ENCODE results near the gene PCDHA8.

PCDHA8 gene

DNA sequence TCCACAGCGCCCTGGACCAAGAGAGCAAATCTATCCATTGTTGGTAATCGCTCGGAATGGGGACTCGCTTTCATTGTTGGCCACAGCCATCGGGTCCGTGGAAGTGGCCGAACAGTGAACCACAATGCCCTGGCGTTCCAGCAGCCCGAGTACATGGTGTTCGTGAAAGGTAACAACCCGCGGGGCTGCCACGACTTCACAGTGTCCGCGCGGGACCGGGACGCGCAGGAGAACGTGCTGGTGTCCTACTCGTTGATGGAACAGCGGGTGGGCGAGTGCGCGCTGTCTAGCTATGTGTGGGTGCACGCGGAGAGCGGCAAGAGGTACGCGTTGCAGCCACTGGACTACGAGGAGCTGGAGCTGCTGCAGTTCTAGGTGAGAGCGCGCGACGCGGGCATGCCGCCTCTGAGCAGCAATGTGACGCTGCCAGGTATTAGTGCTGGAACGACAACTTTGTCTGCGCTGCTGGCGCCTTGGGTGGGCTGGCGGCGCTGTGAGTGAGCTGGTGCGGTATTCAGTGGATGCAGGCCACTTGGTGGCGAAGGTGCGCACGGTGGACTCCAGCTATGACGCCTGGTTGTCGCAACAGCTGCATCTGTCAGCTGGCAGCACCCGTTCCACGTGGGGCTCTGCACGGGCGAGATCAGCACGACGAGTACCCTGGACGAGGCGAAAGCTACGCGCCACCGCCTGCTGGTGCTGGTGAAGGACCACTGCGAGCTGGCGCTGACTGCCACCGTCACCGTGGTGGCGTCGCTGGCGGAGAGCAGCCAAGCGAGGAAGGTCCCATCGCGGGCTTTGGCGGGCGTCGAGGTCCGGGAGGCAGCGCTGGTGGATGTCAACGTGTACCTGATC, 21.7 kb downstream of the PCDHA8 start:
- H3K27me3 ChIP-seq (ENCODE audit: control insufficient read depth, low read length), result 0 out of 2 replicates have a peak, but pooled peaks cover 2% of the 10 kb centered on the region
- H3K4me1 ChIP-seq (ENCODE audit: control insufficient read depth, low read length), result no peaks in the 10 kb centered on the region
- no peak overlapping the region for H3K27ac ChIP-seq (ENCODE audit: low read depth, low read length)
- H3F3A ChIP-seq (ENCODE audit: control insufficient read depth, insufficient read depth), result no peaks in the 10 kb centered on the region
- no peak overlapping the region for H3K4me2 ChIP-seq (ENCODE audit: low read length)
- H3K9me3 ChIP-seq (ENCODE audit: control insufficient read depth, insufficient read depth, low read length), result no peaks in the 10 kb centered on the region
- no peaks in the 10 kb centered on the region for H3K9me2 ChIP-seq (replicated peaks; ENCODE audit: control insufficient read depth, low read length)
- H3K79me2 ChIP-seq (ENCODE audit: control insufficient read depth, low read length), result no peaks in the 10 kb centered on the region
- H4K20me1 ChIP-seq (ENCODE audit: control insufficient read depth, insufficient read depth, low read depth, low read length), result no peaks in the 10 kb centered on the region
- H3K4me3 ChIP-seq (ENCODE audit: low read length), result no peak overlapping the region
- H3K36me3 ChIP-seq (ENCODE audit: control insufficient read depth, low read length), result no peaks in the 10 kb centered on the region
- no peak for TF ChIP-seq EZH2phosphoT487 (IDR thresholded peaks at IDR 0.05; ENCODE audit: borderline replicate concordance, low read length)
- TF ChIP-seq, protein P1, sequence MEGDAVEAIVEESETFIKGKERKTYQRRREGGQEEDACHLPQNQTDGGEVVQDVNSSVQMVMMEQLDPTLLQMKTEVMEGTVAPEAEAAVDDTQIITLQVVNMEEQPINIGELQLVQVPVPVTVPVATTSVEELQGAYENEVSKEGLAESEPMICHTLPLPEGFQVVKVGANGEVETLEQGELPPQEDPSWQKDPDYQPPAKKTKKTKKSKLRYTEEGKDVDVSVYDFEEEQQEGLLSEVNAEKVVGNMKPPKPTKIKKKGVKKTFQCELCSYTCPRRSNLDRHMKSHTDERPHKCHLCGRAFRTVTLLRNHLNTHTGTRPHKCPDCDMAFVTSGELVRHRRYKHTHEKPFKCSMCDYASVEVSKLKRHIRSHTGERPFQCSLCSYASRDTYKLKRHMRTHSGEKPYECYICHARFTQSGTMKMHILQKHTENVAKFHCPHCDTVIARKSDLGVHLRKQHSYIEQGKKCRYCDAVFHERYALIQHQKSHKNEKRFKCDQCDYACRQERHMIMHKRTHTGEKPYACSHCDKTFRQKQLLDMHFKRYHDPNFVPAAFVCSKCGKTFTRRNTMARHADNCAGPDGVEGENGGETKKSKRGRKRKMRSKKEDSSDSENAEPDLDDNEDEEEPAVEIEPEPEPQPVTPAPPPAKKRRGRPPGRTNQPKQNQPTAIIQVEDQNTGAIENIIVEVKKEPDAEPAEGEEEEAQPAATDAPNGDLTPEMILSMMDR (IDR thresholded peaks at IDR 0.05; ENCODE audit: low read depth, low read length, poor library complexity, severe bottlenecking), result no peak

GRCh38 chr5:140868721-140869554, 28.0 kb downstream of the PCDHA8 start, which contains the start of gene PCDHA11:
PCDHA11 (plus strand) TSS chr5:140868957; CDS start chr5:140869104, 147 bp downstream.
- no peaks in the 10 kb centered on the region for H4K20me1 ChIP-seq (ENCODE audit: control insufficient read depth, insufficient read depth, low read depth, low read length)
- no peak within 1 kb of the TSS for H3K4me3 ChIP-seq (ENCODE audit: low read length)
- no peaks in the 10 kb centered on the region for H3F3A ChIP-seq (ENCODE audit: control insufficient read depth, insufficient read depth)
- no peak within 1 kb of the TSS for H3K27ac ChIP-seq (ENCODE audit: low read depth, low read length)
- no peaks in the 10 kb centered on the region for H3K4me1 ChIP-seq (ENCODE audit: control insufficient read depth, low read length)
- H3K36me3 ChIP-seq (ENCODE audit: control insufficient read depth, low read length), result no peaks in the 10 kb centered on the region
- TF ChIP-seq EZH2phosphoT487 (IDR thresholded peaks at IDR 0.05; ENCODE audit: borderline replicate concordance, low read length), result no peak
- TF ChIP-seq, protein P1 (IDR thresholded peaks at IDR 0.05; ENCODE audit: low read depth, low read length, poor library complexity, severe bottlenecking), result peak; percentile 19
- no peaks in the 10 kb centered on the region for H3K9me2 ChIP-seq (replicated peaks; ENCODE audit: control insufficient read depth, low read length)
- no peaks in the 10 kb centered on the region for H3K79me2 ChIP-seq (ENCODE audit: control insufficient read depth, low read length)
- 0 out of 2 replicates have a peak, but pooled peaks cover 2% of the 10 kb centered on the region for H3K27me3 ChIP-seq (ENCODE audit: control insufficient read depth, low read length)
- H3K9me3 ChIP-seq (ENCODE audit: control insufficient read depth, insufficient read depth, low read length), result no peaks in the 10 kb centered on the region
- H3K4me2 ChIP-seq (ENCODE audit: low read length), result no peak within 1 kb of the TSS

GRCh38 chr5:140869555-140869886, 28.5 kb downstream of the PCDHA8 start:
- Histone ChIP-seq H3K4me3 (ENCODE audit: low read length) (no peak overlapping the region), H3F3A (ENCODE audit: control insufficient read depth, insufficient read depth) (no peaks in the 10 kb centered on the region), H3K4me2 (ENCODE audit: low read length) (no peak overlapping the region), H3K9me3 (ENCODE audit: control insufficient read depth, insufficient read depth, low read length) (no peaks in the 10 kb centered on the region), H3K4me1 (ENCODE audit: control insufficient read depth, low read length) (no peaks in the 10 kb centered on the region), H3K27ac (ENCODE audit: low read depth, low read length) (no peak overlapping the region), H3K27me3 (ENCODE audit: control insufficient read depth, low read length) (0 out of 2 replicates have a peak, but pooled peaks cover 2% of the 10 kb centered on the region), H3K36me3 (ENCODE audit: control insufficient read depth, low read length) (no peaks in the 10 kb centered on the region), H4K20me1 (ENCODE audit: control insufficient read depth, insufficient read depth, low read depth, low read length) (no peaks in the 10 kb centered on the region), H3K9me2 (replicated peaks; ENCODE audit: control insufficient read depth, low read length) (no peaks in the 10 kb centered on the region), H3K79me2 (ENCODE audit: control insufficient read depth, low read length) (no peaks in the 10 kb centered on the region)
- TF ChIP-seq, protein P1 (IDR thresholded peaks at IDR 0.05; ENCODE audit: low read depth, low read length, poor library complexity, severe bottlenecking), result no peak
- TF ChIP-seq EZH2phosphoT487 (IDR thresholded peaks at IDR 0.05; ENCODE audit: borderline replicate concordance, low read length), result no peak
